GM12891 (cell line): Measurements from ENCODE around the gene KCNQ1OT1.

Experiments
- DNase-seq: peaks from one replicate; pipeline ENCODE4 v3.0.0; 2011; ENCODE audit warnings: low spot score; ENCODE audit not compliant: insufficient read length
- FAIRE-seq: peaks from 2 replicates; lab custom pipeline; 2011; peaks lifted over from hg19 to GRCh38; lab: Jason Lieb, UNC
- PAX5 ChIP-seq: IDR thresholded peaks from 2 replicates; pipeline ENCODE4 v1.6.1; 2011; ENCODE audit warnings: low read length, moderate library complexity, mild to moderate bottlenecking; ENCODE audit not compliant: insufficient read depth, severe bottlenecking
- POLR2A ChIP-seq: IDR thresholded peaks from 2 replicates; pipeline ENCODE4 v1.6.1; 2011; ENCODE audit warnings: low read depth, low read length, control low read depth
- POLR2AphosphoS5 ChIP-seq: IDR thresholded peaks from 2 replicates; pipeline ENCODE4 v1.6.1; 2011; ENCODE audit warnings: low read depth, low read length, control low read depth
- POU2F2 ChIP-seq: IDR thresholded peaks from 2 replicates; pipeline ENCODE4 v1.6.1; 2011; ENCODE audit warnings: low read depth, mild to moderate bottlenecking, control low read depth, low read length, moderate library complexity
- SPI1 ChIP-seq: IDR thresholded peaks from 2 replicates; pipeline ENCODE4 v1.6.1; 2011; ENCODE audit warnings: low read depth, low read length, control low read depth
- TAF1 ChIP-seq: IDR thresholded peaks from 2 replicates; pipeline ENCODE4 v1.6.1; 2011; ENCODE audit warnings: low read depth, low read length, control low read depth

The KCNQ1OT1 gene

DNA sequence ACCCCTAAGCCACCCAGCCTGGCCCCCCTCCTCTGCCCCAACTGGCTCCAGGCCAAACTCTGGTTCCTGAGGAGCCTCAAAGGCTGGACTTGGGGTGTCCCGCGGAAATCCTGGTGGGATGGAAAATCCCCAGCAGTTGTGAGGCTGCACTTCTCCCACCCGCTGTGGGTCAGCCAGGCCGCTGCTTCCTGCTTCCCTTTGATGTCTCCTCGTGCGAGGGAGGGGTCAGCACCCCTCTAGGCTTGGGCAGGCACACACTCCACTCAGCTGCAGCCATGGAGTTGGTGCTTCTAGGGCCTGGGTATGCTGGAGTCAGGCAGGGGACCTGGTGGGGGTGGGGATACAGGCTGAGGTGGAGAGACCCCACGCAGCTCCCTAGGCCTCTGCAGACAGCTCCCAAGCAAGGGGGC, 12.0 kb downstream of the KCNQ1OT1 start:
- TF ChIP-seq PAX5 (no peak), SPI1 (no peak), POLR2AphosphoS5 (no peak), POU2F2 (no peak), TAF1 (no peak)
- DNase-seq: no peak

DNA sequence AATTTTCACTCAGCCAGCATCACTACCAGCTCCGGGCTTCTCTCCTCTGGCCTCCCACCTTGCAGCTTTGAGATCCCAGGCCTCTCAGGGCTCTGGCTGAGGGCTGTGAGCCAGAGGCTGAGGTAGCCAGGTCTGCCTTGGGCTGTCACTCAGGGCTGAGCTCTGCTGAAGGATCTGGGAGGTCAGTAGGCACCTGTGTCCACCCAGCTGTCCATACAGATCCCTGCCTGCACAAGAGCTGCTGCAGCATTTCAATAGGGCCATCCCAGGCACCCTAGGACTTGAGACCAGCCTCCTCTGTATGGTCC, 12.6 kb downstream of the KCNQ1OT1 start:
- no peak for DNase-seq
- TF ChIP-seq SPI1 (no peak), POLR2AphosphoS5 (no peak), POLR2A (no peak), POU2F2 (no peak), TAF1 (no peak), PAX5 (no peak)
- no peak for FAIRE-seq

More for the DNA sequence above, 12.0 kb downstream of the KCNQ1OT1 start:
- FAIRE-seq: no peak

DNA sequence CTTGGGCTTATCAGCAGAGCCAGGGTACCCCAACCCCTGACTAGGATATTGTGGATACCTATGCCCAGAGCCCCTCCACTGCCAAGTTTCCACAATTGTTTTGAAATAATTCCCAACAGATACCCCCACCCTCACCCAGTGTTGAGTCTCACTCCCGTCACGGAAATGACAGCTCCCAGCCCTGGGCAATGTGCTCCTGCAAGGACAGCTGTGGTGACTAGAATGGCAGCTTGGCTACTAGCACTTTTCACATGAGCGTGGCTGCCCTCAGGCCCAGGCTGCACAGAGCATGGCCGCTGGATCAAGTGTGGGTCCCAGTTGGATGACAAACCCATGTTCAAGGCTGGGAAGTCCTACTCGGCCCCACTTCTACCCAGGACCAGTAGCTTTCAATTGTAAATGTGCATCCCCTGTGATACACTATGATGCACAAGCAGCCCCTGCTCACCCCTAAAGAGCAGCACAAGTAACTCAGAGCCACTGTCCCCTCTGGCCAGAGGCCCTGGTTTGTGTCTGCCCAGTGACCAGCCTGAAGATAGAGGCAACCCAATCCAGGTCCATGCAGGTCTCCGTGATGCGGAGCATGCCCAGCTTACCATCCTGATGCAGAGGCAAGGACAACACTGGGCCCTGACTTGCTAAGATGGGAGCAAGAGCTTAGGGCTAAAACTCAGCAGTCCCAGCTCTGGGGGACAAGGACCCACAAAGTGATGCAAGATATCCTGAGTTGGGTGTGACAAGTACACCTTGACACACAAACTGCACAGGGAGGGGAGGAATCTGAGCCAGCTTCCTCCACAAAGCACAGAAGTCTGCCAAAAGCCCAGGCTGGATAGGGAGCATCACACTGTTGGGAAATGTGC, 13.2 kb downstream of the KCNQ1OT1 start:
- DNase-seq (no peak), FAIRE-seq (no peak)
- TF ChIP-seq TAF1: no peak
- TF ChIP-seq PAX5: no peak
- TF ChIP-seq SPI1: no peak
- TF ChIP-seq POLR2A: no peak
- TF ChIP-seq POLR2AphosphoS5: no peak
- no peak for TF ChIP-seq POU2F2

DNA sequence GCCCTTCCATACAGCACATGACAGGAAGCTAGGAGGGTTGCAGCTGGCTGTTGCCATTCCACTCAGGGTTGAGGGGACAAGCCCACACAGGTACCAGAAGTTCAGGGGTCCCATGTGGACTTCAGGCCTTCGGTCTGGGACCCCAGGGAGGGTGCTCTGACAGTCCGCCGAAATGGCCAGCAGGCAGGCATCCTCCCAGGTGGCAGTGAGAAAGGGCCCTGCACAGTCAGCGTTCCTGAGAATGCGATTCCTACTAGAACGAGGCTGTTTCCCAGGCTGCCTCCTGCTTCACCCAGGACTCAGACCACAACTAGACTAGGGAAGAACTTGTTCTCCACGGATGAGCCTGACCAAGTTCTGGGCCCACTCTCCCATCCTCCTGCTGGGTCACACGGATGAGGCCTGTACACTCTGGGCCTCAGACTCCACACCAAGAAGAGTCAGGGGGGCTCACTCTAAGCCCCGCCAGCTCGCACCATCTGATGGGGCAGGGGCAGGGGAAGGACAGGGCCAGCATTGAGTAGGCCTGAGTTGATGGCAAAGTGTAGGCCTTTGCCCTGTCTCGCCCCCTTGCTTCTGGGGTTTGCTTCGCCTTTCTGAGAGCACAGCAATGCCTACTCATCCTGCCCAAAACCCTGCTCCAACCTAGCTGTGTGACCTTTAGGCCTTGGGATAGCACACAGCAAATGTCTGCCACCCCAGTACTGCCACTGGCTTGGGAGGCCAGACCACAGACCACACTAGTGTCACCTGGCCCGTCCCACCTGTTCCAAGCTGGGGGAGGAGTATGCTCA, 14.0 kb downstream of the KCNQ1OT1 start:
- FAIRE-seq (no peak), DNase-seq (no peak)
- TF ChIP-seq SPI1 (no peak), POLR2A (no peak), TAF1 (no peak), PAX5 (no peak), POLR2AphosphoS5 (no peak), POU2F2 (no peak)

DNA sequence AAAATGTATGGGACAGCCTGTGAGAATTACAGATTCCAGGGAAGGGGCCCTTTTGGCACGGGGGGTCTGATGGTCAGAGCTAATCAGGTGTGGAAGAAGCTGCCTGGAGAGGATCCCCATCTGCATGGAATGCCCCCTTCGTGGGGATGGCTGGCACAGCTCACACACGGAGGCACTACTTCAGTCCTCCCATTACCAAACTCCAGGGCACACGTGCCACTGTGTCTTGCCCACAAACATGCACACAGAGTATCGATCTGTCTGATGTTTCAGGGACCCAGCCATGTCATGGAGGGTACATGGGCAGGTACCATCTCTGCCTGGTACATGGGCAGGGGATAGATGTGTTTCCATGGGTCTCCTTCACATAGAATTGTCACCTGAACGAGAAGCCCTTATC, 14.7 kb downstream of the KCNQ1OT1 start:
- FAIRE-seq: no peak
- TF ChIP-seq POLR2AphosphoS5: no peak
- no peak for TF ChIP-seq POU2F2
- no peak for TF ChIP-seq PAX5
- TF ChIP-seq TAF1: no peak
- no peak for DNase-seq

DNA sequence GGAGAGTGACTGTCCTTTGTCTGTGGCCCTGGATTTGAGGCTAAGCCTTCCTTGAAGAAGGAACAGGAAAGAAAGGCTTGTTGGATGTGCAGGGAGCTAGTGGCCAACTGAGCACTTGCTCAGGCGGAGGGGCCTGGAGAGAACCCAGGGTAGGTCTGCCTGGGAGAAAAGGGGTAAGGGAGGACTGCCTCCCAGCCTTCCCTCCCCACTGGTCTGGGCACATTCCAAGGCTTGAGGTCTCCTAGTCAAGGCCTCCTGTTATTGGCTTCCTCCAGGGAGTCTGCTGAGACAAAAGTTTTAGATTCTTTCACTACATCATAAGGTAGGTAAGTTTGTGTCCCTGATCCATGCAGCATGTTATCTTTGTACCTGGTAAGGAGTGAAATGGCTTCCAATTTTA, 15.2 kb downstream of the KCNQ1OT1 start:
- TF ChIP-seq SPI1: no peak
- no peak for TF ChIP-seq PAX5
- no peak for TF ChIP-seq POLR2AphosphoS5
- no peak for TF ChIP-seq POLR2A
- no peak for TF ChIP-seq TAF1
- no peak for TF ChIP-seq POU2F2
- DNase-seq: no peak
- no peak for FAIRE-seq

DNA sequence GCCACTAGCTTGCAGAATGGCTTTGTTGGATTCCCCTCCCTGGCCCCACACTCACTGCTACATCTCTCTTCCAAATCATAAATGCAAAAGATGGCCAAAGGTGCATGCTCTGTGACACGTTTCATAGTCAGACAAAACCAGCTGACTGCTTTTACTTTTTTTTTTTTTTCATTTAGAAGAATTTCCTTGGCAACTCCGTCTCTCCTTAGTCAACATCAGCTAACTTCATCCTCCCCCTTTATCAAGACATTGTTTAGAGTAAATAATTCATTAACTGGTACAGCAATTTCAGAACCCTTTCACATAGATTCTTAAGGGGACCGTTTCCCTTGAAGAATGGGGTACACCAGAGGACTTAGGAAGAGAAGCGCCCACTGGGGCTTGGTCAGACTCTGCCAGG, 16.0 kb downstream of the KCNQ1OT1 start:
- no peak for FAIRE-seq
- no peak for TF ChIP-seq POLR2AphosphoS5
- TF ChIP-seq PAX5: no peak
- no peak for TF ChIP-seq SPI1
- no peak for TF ChIP-seq POLR2A
- no peak for TF ChIP-seq POU2F2
- no peak for TF ChIP-seq TAF1
- no peak for DNase-seq

DNA sequence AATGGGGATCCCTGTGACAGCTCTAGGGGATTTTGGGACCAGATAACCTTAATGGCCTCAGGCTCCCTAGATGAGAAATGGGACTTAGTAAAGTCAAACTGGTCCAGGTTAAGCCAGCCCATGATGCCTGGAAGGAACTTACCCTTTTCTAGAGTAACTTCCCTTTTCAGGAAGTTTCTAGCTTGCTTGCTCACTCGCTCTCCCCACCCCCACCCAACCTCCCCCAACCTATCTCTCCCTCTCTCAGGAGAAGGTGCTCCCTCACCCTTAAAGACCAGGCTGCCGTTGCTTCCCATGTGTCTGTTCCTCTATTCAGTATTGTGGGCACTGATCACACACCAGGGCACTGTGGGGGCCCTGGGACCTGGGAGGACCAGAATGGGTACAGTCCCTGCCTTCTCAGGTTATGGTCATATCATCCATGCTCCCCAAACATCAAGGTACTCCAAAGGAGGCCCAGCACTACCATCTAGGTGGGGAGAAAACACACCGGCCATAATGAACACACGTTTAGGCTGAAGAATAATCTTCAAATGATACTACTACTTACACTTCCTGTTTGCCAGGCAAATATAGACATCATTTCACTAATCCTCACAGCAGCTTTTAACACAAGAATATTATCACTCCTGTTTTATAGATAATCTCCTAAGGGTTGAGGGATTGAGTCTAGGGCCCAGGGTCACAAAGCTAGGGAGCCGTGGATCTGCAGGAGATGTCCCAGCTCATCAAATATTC, 18.2 kb downstream of the KCNQ1OT1 start:
- no peak for TF ChIP-seq POLR2AphosphoS5
- peak; percentile 51 for TF ChIP-seq SPI1
- DNase-seq: no peak
- peak; percentile 9 for FAIRE-seq

DNA sequence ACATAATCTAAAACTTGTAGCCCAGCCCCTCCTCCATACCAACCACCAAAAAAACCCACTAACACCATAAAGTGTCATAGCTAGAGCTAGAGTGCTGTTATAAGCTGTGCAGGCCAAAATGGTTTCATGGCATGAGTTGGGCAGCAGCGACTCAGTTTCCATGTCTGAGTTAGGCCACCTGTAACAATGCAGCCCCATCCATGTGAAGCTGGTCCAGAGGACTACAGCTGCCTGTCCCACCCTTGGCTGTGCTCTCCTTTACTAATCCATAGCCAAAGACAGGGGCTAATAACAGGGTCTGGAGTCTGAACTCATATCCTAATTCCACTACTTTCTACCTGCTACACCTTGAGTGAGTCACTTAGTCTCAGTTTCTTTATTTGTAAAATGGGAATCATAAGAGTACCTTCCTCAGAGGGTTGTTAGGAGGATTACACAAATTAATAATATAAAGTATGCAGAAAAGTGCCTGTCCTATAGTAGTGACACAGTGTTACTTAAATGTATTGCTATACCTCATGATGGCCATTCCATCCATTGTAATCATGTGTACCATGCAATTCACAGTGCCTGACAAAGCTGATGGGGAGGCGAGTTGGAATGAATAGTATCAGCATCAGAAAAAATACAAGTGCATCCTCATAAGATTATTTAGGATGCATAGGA, 20.6 kb downstream of the KCNQ1OT1 start:
- TF ChIP-seq POU2F2 (no peak), POLR2AphosphoS5 (no peak), PAX5 (no peak), TAF1 (no peak), SPI1 (no peak), POLR2A (no peak)
- FAIRE-seq (no peak), DNase-seq (no peak)
